B cell (primary cell): Measurements from ENCODE around the gene NTPCR.

Experiments used
- CTCF ChIP-seq: fragments of 200-600 bp; IDR thresholded peaks from one replicate; pipeline ENCODE4 v1.8.0; 2022; ENCODE audit warnings: antibody characterized with exemption, mild to moderate bottlenecking
- EZH2 ChIP-seq: IDR thresholded peaks from 2 replicates; pipeline ENCODE4 v1.6.1; 2012; ENCODE audit warnings: borderline replicate concordance, low read depth, mild to moderate bottlenecking, moderate library complexity, low read length; ENCODE audit not compliant: insufficient read depth, poor library complexity, severe bottlenecking

- TF ChIP-seq CTCF, result no peak
- TF ChIP-seq EZH2, result no peak
Measured at GRCh38 chr1:233031521-233031920, 81.1 kb downstream of the NTPCR start.
